Neural cell (in vitro differentiated cells): ENCODE data around the gene PLEKHG5. TPM values are rescaled to one million over a fixed set of nuclear protein-coding genes. Genes with fewer than 3 reads are reported as not detected.

Source experiments
- H2AFZ ChIP-seq: fragments of 200-600, 300-800 bp; sonication (generic), shearing (Covaris generic); 2 replicates; pipeline ENCODE4 v1.6.0; 2014; ENCODE audit warnings: low read depth, mild to moderate bottlenecking, antibody characterized with exemption, low read length, moderate library complexity
- H3F3A ChIP-seq: fragments of 200-600 bp; shearing (Covaris generic); 2 replicates; pipeline ENCODE4 v1.6.1; 2016; ENCODE audit warnings: mild to moderate bottlenecking, moderate library complexity, mixed read lengths, antibody characterized with exemption, low read length; ENCODE audit not compliant: insufficient read depth, poor library complexity, severe bottlenecking
- H3K27ac ChIP-seq: fragments of 200-600, 300-800 bp; sonication (generic), shearing (Covaris generic); 2 replicates; pipeline ENCODE4 v1.5.1; 2014; ENCODE audit warnings: mild to moderate bottlenecking, low read length, moderate library complexity
- H3K27me3 ChIP-seq: fragments of 300-800, 200-600 bp; sonication (generic), shearing (Covaris generic); 2 replicates; pipeline ENCODE4 v1.6.0; 2014; ENCODE audit warnings: mild to moderate bottlenecking, low read depth, low read length, moderate library complexity; ENCODE audit not compliant: insufficient read depth
- H3K36me3 ChIP-seq: fragments of 300-800, 200-600 bp; sonication (generic), shearing (Covaris generic); 2 replicates; pipeline ENCODE4 v1.5.1; 2014; ENCODE audit warnings: mild to moderate bottlenecking, antibody characterized with exemption, low read length, moderate library complexity; ENCODE audit not compliant: insufficient read depth
- H3K4me2 ChIP-seq: fragments of 300-800, 200-600 bp; sonication (generic), shearing (Covaris generic); 2 replicates; pipeline ENCODE4 v1.6.0; 2014; ENCODE audit warnings: mild to moderate bottlenecking, low read length
- H3K4me3 ChIP-seq: fragments of 300-800, 200-600 bp; sonication (generic), shearing (Covaris generic); 2 replicates; pipeline ENCODE4 v1.5.1; 2014; ENCODE audit warnings: mild to moderate bottlenecking, low read length, moderate library complexity
- H3K79me2 ChIP-seq: fragments of 200-600 bp; shearing (Covaris generic); replicated peaks from 2 replicates; pipeline ENCODE4 v1.6.0; 2014; ENCODE audit warnings: mild to moderate bottlenecking, low read length, moderate library complexity; ENCODE audit not compliant: insufficient read depth
- H3K9ac ChIP-seq: fragments of 300-800, 200-600 bp; sonication (generic), shearing (Covaris generic); 2 replicates; pipeline ENCODE4 v1.6.1; 2016; ENCODE audit warnings: mild to moderate bottlenecking, low read length, mixed read lengths
- H3K9me2 ChIP-seq: fragments of 200-600 bp; shearing (Covaris generic); 2 replicates; pipeline ENCODE4 v1.6.1; 2016; ENCODE audit warnings: mild to moderate bottlenecking, low read length, mixed read lengths; ENCODE audit not compliant: insufficient read depth
- H3K9me3 ChIP-seq: fragments of 200-600, 300-800 bp; sonication (generic), shearing (Covaris generic); 2 replicates; pipeline ENCODE4 v1.6.1; 2016; ENCODE audit warnings: mild to moderate bottlenecking, mixed run types, low read length, moderate library complexity, mixed read lengths
- H4K20me1 ChIP-seq: fragments of 200-600 bp; shearing (Covaris generic); 2 replicates; pipeline ENCODE4 v1.6.1; 2016; ENCODE audit warnings: mild to moderate bottlenecking, mixed run types; ENCODE audit not compliant: insufficient read depth
- CTCF ChIP-seq: fragments of 450-650 bp; IDR thresholded peaks from 2 replicates; pipeline ENCODE4 v1.5.1; 2014; ENCODE audit warnings: antibody characterized with exemption, mild to moderate bottlenecking, moderate library complexity; ENCODE audit not compliant: poor library complexity, severe bottlenecking
- EP300 ChIP-seq: fragments of 450-650 bp; conservative IDR thresholded peaks from 2 replicates; pipeline ENCODE4 v1.6.1; 2014; ENCODE audit warnings: antibody characterized with exemption, mild to moderate bottlenecking, moderate library complexity; ENCODE audit not compliant: poor library complexity, severe bottlenecking
- EZH2 ChIP-seq: fragments of 200-600, 300-800 bp; shearing (Covaris generic), sonication (generic); IDR thresholded peaks from 2 replicates; pipeline ENCODE4 v1.6.1; 2014; ENCODE audit warnings: antibody characterized with exemption, low read length, borderline replicate concordance, mild to moderate bottlenecking; ENCODE audit not compliant: insufficient read depth, poor library complexity, severe bottlenecking
- MXI1 ChIP-seq: fragments of 450-650 bp; conservative IDR thresholded peaks from 2 replicates; pipeline ENCODE4 v1.6.1; 2014; ENCODE audit warnings: antibody characterized with exemption, mild to moderate bottlenecking; ENCODE audit not compliant: poor library complexity, severe bottlenecking
- POLR2AphosphoS5 ChIP-seq: IDR thresholded peaks from 2 replicates; pipeline ENCODE4 v1.6.1; 2012
- RAD21 ChIP-seq: fragments of 450-650 bp; conservative IDR thresholded peaks from 2 replicates; pipeline ENCODE4 v1.6.1; 2014; ENCODE audit warnings: antibody characterized with exemption, mild to moderate bottlenecking, moderate library complexity
- SMC3 ChIP-seq: fragments of 450-650 bp; conservative IDR thresholded peaks from 2 replicates; pipeline ENCODE4 v1.6.1; 2014; ENCODE audit warnings: antibody characterized with exemption, mild to moderate bottlenecking, moderate library complexity; ENCODE audit not compliant: poor library complexity
- TAF1 ChIP-seq: IDR thresholded peaks from 2 replicates; pipeline ENCODE4 v1.6.1; 2012; ENCODE audit warnings: low read depth
- polyA plus RNA-seq: library from polyadenylated mRNA; depleted of rRNA; stranded (reverse); fragments of >200 nt; gene quantifications from 2 replicates; pipeline ENCODE4 v1.2.3, GENCODE V29; 2014
- TF ChIP-seq, protein P1 (sequence below): IDR thresholded peaks from 2 replicates; pipeline ENCODE4 v1.6.1; 2012; ENCODE audit warnings: borderline replicate concordance

PLEKHG5 gene
- polyA plus RNA-seq, 1 donor from 2014 or later, result 24.0 TPM

GRCh38 chr1:6448749-6449631 is 42.5 kb downstream of the PLEKHG5 start:
- no peak overlapping the region for H3K27ac ChIP-seq
- H3K9me2 ChIP-seq, result no peaks in the 10 kb centered on the region
- no peaks in the 10 kb centered on the region for H3K9me3 ChIP-seq
- H3K9ac ChIP-seq, result no peak overlapping the region
- no peaks in the 10 kb centered on the region for H3K36me3 ChIP-seq
- H3K79me2 ChIP-seq, result no peaks in the 10 kb centered on the region
- TF ChIP-seq MXI1 (no peak), EP300 (no peak), EZH2 (no peak), RAD21 (no peak), POLR2AphosphoS5 (no peak), TAF1 (no peak), SMC3 (no peak), CTCF (no peak)
- TF ChIP-seq, protein P1, sequence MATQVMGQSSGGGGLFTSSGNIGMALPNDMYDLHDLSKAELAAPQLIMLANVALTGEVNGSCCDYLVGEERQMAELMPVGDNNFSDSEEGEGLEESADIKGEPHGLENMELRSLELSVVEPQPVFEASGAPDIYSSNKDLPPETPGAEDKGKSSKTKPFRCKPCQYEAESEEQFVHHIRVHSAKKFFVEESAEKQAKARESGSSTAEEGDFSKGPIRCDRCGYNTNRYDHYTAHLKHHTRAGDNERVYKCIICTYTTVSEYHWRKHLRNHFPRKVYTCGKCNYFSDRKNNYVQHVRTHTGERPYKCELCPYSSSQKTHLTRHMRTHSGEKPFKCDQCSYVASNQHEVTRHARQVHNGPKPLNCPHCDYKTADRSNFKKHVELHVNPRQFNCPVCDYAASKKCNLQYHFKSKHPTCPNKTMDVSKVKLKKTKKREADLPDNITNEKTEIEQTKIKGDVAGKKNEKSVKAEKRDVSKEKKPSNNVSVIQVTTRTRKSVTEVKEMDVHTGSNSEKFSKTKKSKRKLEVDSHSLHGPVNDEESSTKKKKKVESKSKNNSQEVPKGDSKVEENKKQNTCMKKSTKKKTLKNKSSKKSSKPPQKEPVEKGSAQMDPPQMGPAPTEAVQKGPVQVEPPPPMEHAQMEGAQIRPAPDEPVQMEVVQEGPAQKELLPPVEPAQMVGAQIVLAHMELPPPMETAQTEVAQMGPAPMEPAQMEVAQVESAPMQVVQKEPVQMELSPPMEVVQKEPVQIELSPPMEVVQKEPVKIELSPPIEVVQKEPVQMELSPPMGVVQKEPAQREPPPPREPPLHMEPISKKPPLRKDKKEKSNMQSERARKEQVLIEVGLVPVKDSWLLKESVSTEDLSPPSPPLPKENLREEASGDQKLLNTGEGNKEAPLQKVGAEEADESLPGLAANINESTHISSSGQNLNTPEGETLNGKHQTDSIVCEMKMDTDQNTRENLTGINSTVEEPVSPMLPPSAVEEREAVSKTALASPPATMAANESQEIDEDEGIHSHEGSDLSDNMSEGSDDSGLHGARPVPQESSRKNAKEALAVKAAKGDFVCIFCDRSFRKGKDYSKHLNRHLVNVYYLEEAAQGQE, result no peak
- no peaks in the 10 kb centered on the region for H4K20me1 ChIP-seq
- H3K4me3 ChIP-seq, result no peak overlapping the region
- no peak overlapping the region for H2AFZ ChIP-seq
- no peaks in the 10 kb centered on the region for H3F3A ChIP-seq
- H3K4me2 ChIP-seq, result no peak overlapping the region
- peaks cover 36% of the 10 kb centered on the region for H3K27me3 ChIP-seq

DNA sequence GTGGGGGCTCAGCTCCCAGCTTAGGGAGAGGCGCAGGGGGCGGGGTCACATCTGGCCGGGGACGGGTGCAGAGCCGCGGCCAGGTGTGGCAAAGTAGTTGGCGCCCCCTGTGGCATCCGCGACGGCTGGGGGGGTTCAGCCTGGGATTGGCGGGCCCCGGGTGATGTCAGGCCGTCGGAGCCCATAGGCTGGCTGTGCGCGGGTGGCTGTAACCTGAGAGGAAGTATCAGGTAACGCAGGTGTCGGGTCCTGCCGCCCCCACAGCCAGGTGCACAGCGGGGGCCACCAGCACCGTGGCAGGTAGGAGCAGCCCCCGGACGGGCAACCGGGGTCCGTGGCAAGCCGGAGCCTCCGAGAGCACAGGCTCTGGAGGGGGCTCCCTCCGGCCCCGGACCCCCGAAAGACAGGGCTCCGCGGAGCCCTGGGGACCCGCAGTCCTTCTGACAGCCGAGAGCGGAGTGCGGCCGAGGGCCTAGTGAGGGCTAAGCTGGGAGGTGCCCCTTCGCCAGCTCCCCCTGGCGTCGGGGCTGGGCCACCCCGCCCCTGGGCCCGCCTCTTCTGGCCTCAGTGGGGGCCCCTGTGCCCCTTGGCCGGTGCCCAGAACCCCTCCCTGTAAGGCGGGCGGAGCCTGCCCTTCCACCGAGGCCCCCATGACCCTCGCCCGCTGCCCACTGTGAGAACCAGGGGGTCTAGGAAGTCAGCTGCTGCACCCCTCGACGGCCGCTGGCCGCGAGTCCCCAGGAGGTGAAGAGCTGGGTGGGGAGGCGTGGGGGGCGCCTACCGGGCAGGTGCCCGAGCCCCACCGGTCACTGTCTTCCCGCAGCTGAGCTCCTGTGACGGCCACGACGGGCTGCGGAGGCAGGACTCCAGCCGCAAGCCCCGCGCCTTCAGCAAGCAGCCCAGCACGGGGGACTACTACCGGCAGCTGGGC is 43.4 kb downstream of the PLEKHG5 start:
- no peak overlapping the region for H3K27ac ChIP-seq
- H3K4me2 ChIP-seq, result no peak overlapping the region
- no peak overlapping the region for H2AFZ ChIP-seq
- H3K36me3 ChIP-seq, result no peaks in the 10 kb centered on the region
- no peaks in the 10 kb centered on the region for H3K79me2 ChIP-seq
- no peak overlapping the region for H3K9ac ChIP-seq
- H3K9me3 ChIP-seq, result no peaks in the 10 kb centered on the region
- peak; percentile 13 for TF ChIP-seq CTCF
- no peak for TF ChIP-seq MXI1
- TF ChIP-seq EZH2, result peak; percentile 58
- H3F3A ChIP-seq, result no peaks in the 10 kb centered on the region
- H3K27me3 ChIP-seq, result peaks cover 36% of the 10 kb centered on the region
- no peak overlapping the region for H3K4me3 ChIP-seq
- H3K9me2 ChIP-seq, result no peaks in the 10 kb centered on the region
- no peaks in the 10 kb centered on the region for H4K20me1 ChIP-seq
